IPS DF 6.9 (cell line): ENCODE data around the gene TNS3.

ENCODE experiments used
- DNase-seq: peaks from one replicate; pipeline ENCODE4 v3.0.0-alpha.2; 2013; ENCODE audit warnings: low read depth, low spot score
- H3K27ac ChIP-seq: one replicate; pipeline ENCODE4 v1.5.1; 2013; ENCODE audit warnings: low read length, control low read depth
- H3K27me3 ChIP-seq: 2 replicates; pipeline ENCODE4 v1.6.1; 2013; ENCODE audit warnings: mild to moderate bottlenecking, low read length; ENCODE audit not compliant: control insufficient read depth, insufficient read depth
- H3K36me3 ChIP-seq: 2 replicates; pipeline ENCODE4 v1.6.1; 2013; ENCODE audit warnings: low read length; ENCODE audit not compliant: control insufficient read depth, insufficient read depth
- H3K4me1 ChIP-seq: 2 replicates; pipeline ENCODE4 v1.6.1; 2013; ENCODE audit warnings: low read length; ENCODE audit not compliant: control insufficient read depth, insufficient read depth
- H3K4me3 ChIP-seq: 2 replicates; pipeline ENCODE4 v1.5.1; 2013; ENCODE audit warnings: mild to moderate bottlenecking, low read length
- H3K9me3 ChIP-seq: 2 replicates; pipeline ENCODE4 v1.6.1; 2013; ENCODE audit warnings: low read length, inconsistent platforms; ENCODE audit not compliant: control insufficient read depth, insufficient read depth
- WGBS: extraction: QIAGEN DNeasy Blood & Tissue Kit; methylation state at CpG from one replicate; pipeline ENCODE4 v1.1.7; 2013; ENCODE audit warnings: mixed read lengths, missing lambda C conversion rate; ENCODE audit not compliant: insufficient read length, insufficient coverage; 5-methylcytosine and 5-hydroxymethylcytosine counted together

TNS3 gene

DNA sequence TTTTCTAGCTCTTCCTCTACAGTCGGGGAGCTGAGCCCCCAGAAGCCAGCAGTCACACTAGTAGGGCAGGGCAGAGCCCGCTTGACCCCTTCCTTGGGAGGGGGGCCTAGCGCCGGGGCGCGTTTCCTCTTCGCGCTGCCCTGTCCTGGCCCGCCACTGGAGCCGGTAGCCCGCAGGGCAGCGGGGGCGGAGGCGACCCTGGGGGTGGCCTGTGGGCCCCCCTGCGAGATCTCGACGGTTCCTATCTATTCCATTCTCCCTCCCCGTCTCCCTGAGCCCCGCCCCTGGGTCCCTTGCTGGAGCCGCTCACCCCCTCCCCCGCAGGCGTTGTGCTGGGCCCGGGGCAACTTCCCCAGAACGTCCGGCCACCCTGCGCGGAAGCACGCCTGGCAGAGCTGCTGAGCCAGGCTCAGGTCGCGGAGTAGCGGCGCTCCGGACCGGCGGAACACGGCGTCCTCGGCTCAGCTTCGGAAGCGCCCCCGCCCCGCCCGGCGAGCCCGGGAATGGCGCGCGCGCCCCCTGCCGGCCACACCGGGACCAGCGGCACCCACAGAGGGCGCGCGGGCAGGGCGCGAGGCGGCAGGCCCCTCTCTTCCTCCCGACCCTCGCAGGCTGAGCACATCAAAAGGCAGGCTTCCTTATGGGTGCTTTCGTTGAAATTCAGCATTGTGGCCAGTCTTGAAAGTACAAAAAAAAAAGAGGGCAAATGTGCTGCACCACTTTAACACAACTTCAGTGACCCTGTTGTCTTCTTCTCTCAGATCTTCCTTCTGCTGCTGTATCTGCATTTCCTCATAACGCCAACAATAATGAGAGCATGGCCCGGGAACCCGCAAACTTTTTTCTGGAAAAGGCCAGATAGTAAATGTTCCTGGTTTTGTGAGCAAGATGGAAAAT lies 327.6 kb downstream of the TNS3 start:
- H3K36me3 ChIP-seq = no peaks in the 10 kb centered on the region
- H3K9me3 ChIP-seq = no peaks in the 10 kb centered on the region
- H3K4me1 ChIP-seq = peaks cover 4% of the 10 kb centered on the region
- no peaks in the 10 kb centered on the region; the same call in 1 of the 2 replicates for H3K27me3 ChIP-seq
- no CpG with 5 or more reads among the region's 64 CpGs for WGBS
- DNase-seq = peak; percentile 58
- peak overlapping the region; percentile 58; the same call in 1 of the 2 replicates for H3K4me3 ChIP-seq
- H3K27ac ChIP-seq = no peak overlapping the region

DNA sequence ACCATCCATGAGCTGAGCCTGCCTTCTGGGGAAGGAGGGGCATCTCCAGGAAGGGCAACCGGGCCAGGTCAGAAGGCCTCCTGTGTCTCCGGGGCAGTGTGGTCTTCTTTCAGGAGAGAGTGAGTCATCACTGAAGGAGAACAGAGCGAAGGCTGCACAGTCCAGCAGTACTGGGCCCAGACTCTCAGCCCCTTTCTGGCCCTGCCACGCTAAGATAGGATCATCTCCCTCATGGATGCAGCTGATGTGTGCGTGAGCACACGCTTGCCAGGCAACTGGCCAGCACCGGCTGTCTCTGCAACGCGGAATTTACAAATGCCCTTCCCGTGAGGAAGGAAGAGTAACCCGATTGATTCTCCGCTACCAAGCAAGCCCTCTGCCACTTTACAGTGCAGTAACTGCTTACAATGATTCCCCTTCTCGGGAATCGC lies 328.2 kb downstream of the TNS3 start:
- Histone ChIP-seq H3K27ac (no peak overlapping the region), H3K27me3 (no peaks in the 10 kb centered on the region; the same call in 1 of the 2 replicates), H3K36me3 (no peaks in the 10 kb centered on the region), H3K4me3 (peak overlapping the region; percentile 58; the same call in 1 of the 2 replicates), H3K9me3 (no peaks in the 10 kb centered on the region), H3K4me1 (peaks cover 4% of the 10 kb centered on the region)
- WGBS = no CpG with 5 or more reads among the region's 14 CpGs
- DNase-seq = no peak

DNA sequence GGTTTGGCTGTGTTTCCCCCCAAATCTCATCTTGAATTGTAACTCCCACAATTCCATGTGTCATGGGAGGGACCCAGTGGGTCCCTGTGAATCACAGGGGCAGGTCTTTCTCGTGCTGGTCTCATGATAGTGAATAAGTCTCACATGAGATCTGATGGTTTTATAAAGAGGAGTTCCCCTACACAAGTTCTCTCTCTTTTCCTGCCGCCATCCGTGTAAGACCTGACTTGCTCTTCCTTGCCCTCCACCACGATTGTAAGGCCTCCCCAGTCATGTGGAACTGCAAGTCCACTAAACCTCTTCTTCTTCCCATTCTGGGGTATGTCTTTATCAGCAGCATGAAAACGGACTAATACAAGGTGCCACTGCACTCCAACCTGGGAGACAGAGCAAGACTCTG lies 329.2 kb downstream of the TNS3 start:
- H3K4me1 ChIP-seq = peaks cover 4% of the 10 kb centered on the region
- DNase-seq = no peak
- H3K27ac ChIP-seq = no peak overlapping the region
- no peaks in the 10 kb centered on the region for H3K36me3 ChIP-seq
- no peak overlapping the region for H3K4me3 ChIP-seq
- H3K9me3 ChIP-seq = no peaks in the 10 kb centered on the region
- WGBS = no CpG with 5 or more reads among the region's 5 CpGs
- no peaks in the 10 kb centered on the region; the same call in 1 of the 2 replicates for H3K27me3 ChIP-seq

- no peak overlapping the region for H3K27ac ChIP-seq
- H3K4me3 ChIP-seq = no peak overlapping the region
- no peak for DNase-seq
- WGBS = no CpG with 5 or more reads among the region's 2 CpGs
- no peaks in the 10 kb centered on the region; the same call in 1 of the 2 replicates for H3K27me3 ChIP-seq
- no peaks in the 10 kb centered on the region for H3K36me3 ChIP-seq
- H3K9me3 ChIP-seq = no peaks in the 10 kb centered on the region
- H3K4me1 ChIP-seq = peaks cover 2% of the 10 kb centered on the region; the same call in 1 of the 2 replicates
Observed at GRCh38 chr7:47249361-47249760, 332.6 kb downstream of the TNS3 start.

- WGBS = no CpG with 5 or more reads among the region's 3 CpGs
- no peaks in the 10 kb centered on the region for H3K9me3 ChIP-seq
- no peaks in the 10 kb centered on the region for H3K36me3 ChIP-seq
- peaks cover 2% of the 10 kb centered on the region; the same call in 1 of the 2 replicates for H3K4me1 ChIP-seq
- no peak overlapping the region for H3K27ac ChIP-seq
- no peaks in the 10 kb centered on the region; the same call in 1 of the 2 replicates for H3K27me3 ChIP-seq
- no peak for DNase-seq
- no peak overlapping the region for H3K4me3 ChIP-seq
Observed at GRCh38 chr7:47248797-47249196, 333.1 kb downstream of the TNS3 start.

DNA sequence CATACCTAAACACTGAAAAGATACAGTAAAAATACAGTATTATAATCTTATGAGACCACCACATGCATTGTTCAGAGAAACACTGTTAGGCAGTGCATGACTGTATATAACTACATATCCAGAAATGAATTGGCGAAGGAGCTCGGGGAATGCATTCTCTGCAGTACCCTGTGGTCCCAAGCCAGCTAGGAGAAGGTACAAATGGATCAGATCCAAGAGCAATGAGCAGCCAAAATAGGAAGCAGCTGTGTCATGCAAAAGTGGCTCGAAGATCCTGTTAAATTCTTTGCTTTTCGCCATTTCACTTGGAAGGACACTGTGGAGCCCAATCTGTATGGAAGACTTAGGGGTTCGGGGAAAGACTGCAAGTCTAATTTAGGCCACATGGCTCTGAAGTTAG lies 334.8 kb downstream of the TNS3 start:
- no peak overlapping the region for H3K4me3 ChIP-seq
- no CpG with 5 or more reads among the region's 5 CpGs for WGBS
- no peaks in the 10 kb centered on the region for H3K27me3 ChIP-seq
- H3K27ac ChIP-seq = no peak overlapping the region
- DNase-seq = no peak
- H3K9me3 ChIP-seq = no peaks in the 10 kb centered on the region
- H3K36me3 ChIP-seq = no peaks in the 10 kb centered on the region
- no peaks in the 10 kb centered on the region for H3K4me1 ChIP-seq

- H3K9me3 ChIP-seq = no peaks in the 10 kb centered on the region
- H3K27me3 ChIP-seq = no peaks in the 10 kb centered on the region
- no peak overlapping the region for H3K4me3 ChIP-seq
- no peaks in the 10 kb centered on the region for H3K4me1 ChIP-seq
- H3K27ac ChIP-seq = no peak overlapping the region
- H3K36me3 ChIP-seq = no peaks in the 10 kb centered on the region
- no peak for DNase-seq
Observed at GRCh38 chr7:47244692-47245091, 337.2 kb downstream of the TNS3 start.

DNA sequence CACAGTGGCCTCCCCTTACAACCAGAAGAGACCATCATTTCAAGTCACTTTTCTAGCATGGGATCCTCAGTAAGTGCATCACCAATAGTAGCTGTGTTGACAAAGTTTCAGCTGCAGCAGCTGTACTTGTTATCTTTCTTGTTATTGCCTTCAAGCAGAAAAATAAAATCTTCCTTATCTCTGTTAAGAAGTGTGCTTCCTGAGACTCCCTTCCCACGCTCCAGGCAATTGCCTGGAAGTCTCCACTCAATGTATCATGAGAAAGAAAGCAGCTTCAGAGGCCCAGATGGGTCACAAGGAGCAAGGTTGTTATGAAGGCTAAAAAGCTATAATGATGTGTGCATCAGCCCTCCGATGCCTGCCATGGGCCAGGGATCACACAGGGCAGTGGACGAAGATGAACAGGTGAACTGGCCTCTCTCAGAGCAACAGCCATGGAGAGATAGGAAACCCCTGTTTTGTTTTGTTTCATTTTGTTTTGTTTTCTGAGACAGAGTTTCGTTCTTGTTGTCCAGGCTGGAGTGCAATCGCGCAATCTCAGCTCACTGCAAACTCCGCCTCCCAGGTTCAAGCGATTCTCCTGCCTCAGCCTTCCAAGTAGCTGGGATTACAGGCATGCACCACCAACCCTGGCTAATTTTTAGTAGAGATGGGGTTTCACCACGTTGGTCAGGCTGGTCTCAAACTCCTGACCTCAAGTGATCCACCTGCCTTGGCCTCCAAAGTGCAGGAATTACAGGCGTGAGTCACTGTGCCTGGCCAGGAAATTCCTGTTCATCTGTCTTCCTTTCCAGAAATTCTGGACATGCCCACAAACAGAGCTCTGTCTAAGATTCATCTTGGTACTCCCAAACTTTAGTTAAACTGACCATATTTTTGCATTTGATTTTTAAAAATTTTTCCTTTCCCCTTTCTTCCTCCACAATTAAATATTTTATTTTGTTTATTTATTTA lies 340.5 kb downstream of the TNS3 start:
- DNase-seq = no peak
- Histone ChIP-seq H3K36me3 (no peaks in the 10 kb centered on the region), H3K27me3 (no peaks in the 10 kb centered on the region), H3K4me1 (no peaks in the 10 kb centered on the region; the same call in 1 of the 2 replicates), H3K27ac (no peak overlapping the region), H3K9me3 (no peaks in the 10 kb centered on the region), H3K4me3 (no peak overlapping the region)
- WGBS = no CpG with 5 or more reads among the region's 10 CpGs

GRCh38 chr7:47239931-47240421 lies 341.9 kb downstream of the TNS3 start:
- Histone ChIP-seq H3K4me3 (no peak overlapping the region), H3K27me3 (no peaks in the 10 kb centered on the region), H3K27ac (no peak overlapping the region), H3K36me3 (no peaks in the 10 kb centered on the region), H3K9me3 (no peaks in the 10 kb centered on the region), H3K4me1 (no peaks in the 10 kb centered on the region; the same call in 1 of the 2 replicates)
- DNase-seq = no peak
- WGBS = no CpG with 5 or more reads among the region's 3 CpGs

DNA sequence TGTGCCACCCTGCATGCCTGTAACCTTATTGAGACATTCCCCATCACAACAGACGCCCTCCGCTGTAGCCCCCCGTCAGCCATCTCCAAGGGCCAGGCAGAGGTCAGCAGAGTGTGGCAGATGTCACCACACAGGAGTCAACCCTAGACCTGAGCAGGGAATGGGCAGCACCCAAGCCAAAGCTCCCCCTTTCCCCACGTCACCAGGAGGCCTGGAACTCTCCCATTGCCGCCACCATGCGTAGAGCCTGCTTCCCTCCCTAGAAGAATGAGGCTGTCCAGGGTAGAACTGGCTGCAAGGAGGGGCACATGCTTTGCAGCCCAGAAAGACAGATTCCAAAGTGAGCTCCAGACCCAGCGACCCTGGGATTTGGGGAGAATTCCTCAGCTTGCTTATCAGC lies 342.9 kb downstream of the TNS3 start:
- H3K36me3 ChIP-seq = no peaks in the 10 kb centered on the region
- H3K4me1 ChIP-seq = no peaks in the 10 kb centered on the region; the same call in 1 of the 2 replicates
- no peak overlapping the region for H3K27ac ChIP-seq
- H3K9me3 ChIP-seq = no peaks in the 10 kb centered on the region
- DNase-seq = no peak
- H3K27me3 ChIP-seq = no peaks in the 10 kb centered on the region
- WGBS = no CpG with 5 or more reads among the region's 7 CpGs
- no peak overlapping the region for H3K4me3 ChIP-seq
